Measurements from ENCODE around the gene B3GALNT2.

Gene B3GALNT2

GRCh38 chr1:235409042-235409820 lies 95.0 kb downstream of the B3GALNT2 start:
- H3K27ac ChIP-seq (ENCODE audit: low read length), result no peak overlapping the region
- H3K9ac ChIP-seq (ENCODE audit: low read length in 2 of 2), result no peak overlapping the region
- no peaks in the 10 kb centered on the region for H3K36me3 ChIP-seq (ENCODE audit: control insufficient read depth in 2 of 2, insufficient read depth in 2 of 2, low read length in 2 of 2)
- H3K27me3 ChIP-seq (ENCODE audit: control insufficient read depth in 1 of 2, insufficient read depth in 2 of 2, low read length in 2 of 2), result no peaks in the 10 kb centered on the region
- no peak overlapping the region for H3K4me3 ChIP-seq (ENCODE audit: low read length in 2 of 2)
- H3K4me1 ChIP-seq (ENCODE audit: control insufficient read depth, insufficient read depth, low read length), result no peaks in the 10 kb centered on the region
- no peaks in the 10 kb centered on the region for H3K9me3 ChIP-seq (ENCODE audit: control insufficient read depth in 2 of 2, low read length in 2 of 2)

- H3K9ac ChIP-seq (ENCODE audit: low read length in 2 of 2), result no peak overlapping the region
- no peaks in the 10 kb centered on the region for H3K4me1 ChIP-seq (ENCODE audit: control insufficient read depth, insufficient read depth, low read length)
- H3K4me3 ChIP-seq (ENCODE audit: low read length in 2 of 2), result no peak overlapping the region
- no peak overlapping the region for H3K27ac ChIP-seq (ENCODE audit: low read length)
- H3K36me3 ChIP-seq (ENCODE audit: control insufficient read depth in 2 of 2, insufficient read depth in 2 of 2, low read length in 2 of 2), result no peaks in the 10 kb centered on the region
- H3K9me3 ChIP-seq (ENCODE audit: control insufficient read depth in 2 of 2, low read length in 2 of 2), result no peaks in the 10 kb centered on the region
- H3K27me3 ChIP-seq (ENCODE audit: control insufficient read depth in 1 of 2, insufficient read depth in 2 of 2, low read length in 2 of 2), result no peaks in the 10 kb centered on the region
Observed at GRCh38 chr1:235408503-235408960, 95.7 kb downstream of the B3GALNT2 start.

DNA sequence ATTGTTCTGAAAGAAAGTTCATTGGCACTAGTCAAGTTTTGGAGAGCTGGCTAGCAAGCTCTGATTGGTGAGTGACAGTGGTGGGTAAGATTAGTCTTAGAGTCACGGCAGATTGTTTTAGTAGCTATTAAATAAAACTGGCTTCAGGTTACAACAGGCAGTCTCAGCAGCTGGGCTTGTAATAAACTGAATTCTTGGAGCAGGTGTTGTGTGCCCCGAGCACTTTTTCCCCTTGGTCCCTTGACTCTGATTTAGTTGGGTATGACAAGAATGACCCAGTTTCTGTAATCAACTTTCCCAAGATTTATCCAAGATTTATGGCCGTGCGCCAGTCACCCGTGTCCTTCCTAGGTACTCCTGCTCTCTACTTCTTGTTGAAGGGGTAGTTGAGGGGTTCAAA lies 96.8 kb downstream of the B3GALNT2 start:
- Histone ChIP-seq H3K27ac (ENCODE audit: low read length) (no peak overlapping the region), H3K27me3 (ENCODE audit: control insufficient read depth in 1 of 2, insufficient read depth in 2 of 2, low read length in 2 of 2) (no peaks in the 10 kb centered on the region), H3K9me3 (ENCODE audit: control insufficient read depth in 2 of 2, low read length in 2 of 2) (no peaks in the 10 kb centered on the region), H3K9ac (ENCODE audit: low read length in 2 of 2) (no peak overlapping the region), H3K4me1 (ENCODE audit: control insufficient read depth, insufficient read depth, low read length) (no peaks in the 10 kb centered on the region), H3K4me3 (ENCODE audit: low read length in 2 of 2) (no peak overlapping the region), H3K36me3 (ENCODE audit: control insufficient read depth in 2 of 2, insufficient read depth in 2 of 2, low read length in 2 of 2) (no peaks in the 10 kb centered on the region)

DNA sequence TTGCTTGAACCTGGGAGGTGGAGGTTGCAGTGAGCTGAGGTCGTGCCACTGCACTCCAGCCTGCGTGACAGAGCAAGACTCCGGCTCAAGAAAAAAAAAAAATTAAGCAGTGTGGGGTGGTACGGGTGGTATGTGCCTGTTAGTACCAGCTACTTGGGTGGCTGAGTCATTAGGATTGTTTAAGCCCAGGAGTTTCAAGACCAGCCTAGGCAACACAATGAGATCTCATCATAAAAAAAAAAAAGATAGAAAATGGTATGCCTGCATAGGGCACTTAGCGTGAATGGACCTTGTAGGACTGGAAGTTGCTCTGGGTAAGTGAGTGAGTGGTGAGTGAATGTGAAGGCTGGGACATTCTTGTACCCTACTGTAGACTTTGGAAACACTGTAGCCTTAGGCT lies 100.1 kb downstream of the B3GALNT2 start:
- Histone ChIP-seq H3K27ac (ENCODE audit: low read length) (no peak overlapping the region), H3K9me3 (ENCODE audit: control insufficient read depth in 2 of 2, low read length in 2 of 2) (no peaks in the 10 kb centered on the region), H3K4me3 (ENCODE audit: low read length in 2 of 2) (no peak overlapping the region), H3K4me1 (ENCODE audit: control insufficient read depth, insufficient read depth, low read length) (no peaks in the 10 kb centered on the region), H3K27me3 (ENCODE audit: control insufficient read depth in 1 of 2, insufficient read depth in 2 of 2, low read length in 2 of 2) (no peaks in the 10 kb centered on the region), H3K36me3 (ENCODE audit: control insufficient read depth in 2 of 2, insufficient read depth in 2 of 2, low read length in 2 of 2) (no peaks in the 10 kb centered on the region), H3K9ac (ENCODE audit: low read length in 2 of 2) (no peak overlapping the region)

DNA sequence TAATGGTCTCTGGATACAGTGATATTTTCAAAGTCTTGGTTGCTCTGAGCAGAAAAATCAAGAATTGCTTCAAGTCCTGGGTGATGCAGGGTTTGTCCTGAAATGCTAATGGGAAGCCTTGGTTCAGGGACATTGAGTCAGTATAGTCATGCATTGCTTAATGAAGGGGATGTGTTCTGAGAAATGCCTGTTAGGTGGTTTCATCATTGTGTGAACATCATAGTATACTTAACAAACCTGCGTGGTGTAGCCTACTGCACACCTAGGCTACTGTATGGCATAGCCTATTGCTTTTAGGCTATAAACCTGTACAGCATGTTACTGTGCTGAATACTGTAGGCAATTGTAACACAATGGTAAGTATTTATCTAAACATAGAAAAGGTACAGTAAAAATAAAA lies 100.7 kb downstream of the B3GALNT2 start:
- Histone ChIP-seq H3K9ac (ENCODE audit: low read length in 2 of 2) (no peak overlapping the region), H3K4me1 (ENCODE audit: control insufficient read depth, insufficient read depth, low read length) (no peaks in the 10 kb centered on the region), H3K27ac (ENCODE audit: low read length) (no peak overlapping the region), H3K36me3 (ENCODE audit: control insufficient read depth in 2 of 2, insufficient read depth in 2 of 2, low read length in 2 of 2) (no peaks in the 10 kb centered on the region), H3K9me3 (ENCODE audit: control insufficient read depth in 2 of 2, low read length in 2 of 2) (no peaks in the 10 kb centered on the region), H3K27me3 (ENCODE audit: control insufficient read depth in 1 of 2, insufficient read depth in 2 of 2, low read length in 2 of 2) (no peaks in the 10 kb centered on the region), H3K4me3 (ENCODE audit: low read length in 2 of 2) (no peak overlapping the region)

GRCh38 chr1:235402457-235403200 lies 101.6 kb downstream of the B3GALNT2 start:
- Histone ChIP-seq H3K36me3 (ENCODE audit: control insufficient read depth in 2 of 2, insufficient read depth in 2 of 2, low read length in 2 of 2) (no peaks in the 10 kb centered on the region), H3K27ac (ENCODE audit: low read length) (no peak overlapping the region), H3K9ac (ENCODE audit: low read length in 2 of 2) (no peak overlapping the region), H3K4me3 (ENCODE audit: low read length in 2 of 2) (no peak overlapping the region), H3K9me3 (ENCODE audit: control insufficient read depth in 2 of 2, low read length in 2 of 2) (no peaks in the 10 kb centered on the region), H3K27me3 (ENCODE audit: control insufficient read depth in 1 of 2, insufficient read depth in 2 of 2, low read length in 2 of 2) (no peaks in the 10 kb centered on the region), H3K4me1 (ENCODE audit: control insufficient read depth, insufficient read depth, low read length) (no peaks in the 10 kb centered on the region)

DNA sequence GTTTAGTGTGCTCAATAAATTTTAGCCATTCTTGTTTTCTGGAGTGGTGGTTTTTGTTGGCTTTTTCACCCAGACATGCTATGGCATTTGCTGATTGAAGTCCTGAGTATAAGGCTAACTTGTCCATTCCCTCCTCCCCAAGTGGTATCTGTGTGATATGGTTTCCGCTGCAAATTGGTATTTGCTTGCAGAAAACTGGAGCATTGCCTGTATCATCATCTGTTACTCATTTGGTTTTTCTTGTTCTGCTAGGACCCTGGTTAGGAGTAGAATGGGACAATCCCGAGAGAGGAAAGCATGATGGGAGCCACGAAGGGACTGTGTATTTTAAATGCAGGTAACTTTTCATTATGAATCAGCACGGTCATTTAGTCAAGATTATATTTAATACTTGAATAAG lies 103.0 kb downstream of the B3GALNT2 start:
- Histone ChIP-seq H3K9ac (ENCODE audit: low read length in 2 of 2) (no peak overlapping the region), H3K4me1 (ENCODE audit: control insufficient read depth, insufficient read depth, low read length) (no peaks in the 10 kb centered on the region), H3K4me3 (ENCODE audit: low read length in 2 of 2) (no peak overlapping the region), H3K27ac (ENCODE audit: low read length) (no peak overlapping the region), H3K27me3 (ENCODE audit: control insufficient read depth in 1 of 2, insufficient read depth in 2 of 2, low read length in 2 of 2) (no peaks in the 10 kb centered on the region), H3K9me3 (ENCODE audit: control insufficient read depth in 2 of 2, low read length in 2 of 2) (no peaks in the 10 kb centered on the region), H3K36me3 (ENCODE audit: control insufficient read depth in 2 of 2, insufficient read depth in 2 of 2, low read length in 2 of 2) (no peaks in the 10 kb centered on the region)

All from stomach smooth muscle (tissue), 2 donors.